Keratinocyte (primary cell): ENCODE measurements around the gene A1BG. TPM values are rescaled to one million over a fixed set of nuclear protein-coding genes. Genes with fewer than 3 reads are reported as not detected.

Source experiments
- DNase-seq: peaks from one replicate; pipeline ENCODE4 v3.0.0-alpha.2; 2011; ENCODE audit warnings: low read depth, missing footprints, low spot score
- FAIRE-seq: peaks from 2 replicates; lab custom pipeline; 2011; peaks lifted over from hg19 to GRCh38; lab: Jason Lieb, UNC
- H2AFZ ChIP-seq: 2 replicates; pipeline ENCODE4 v1.6.0; 2012; ENCODE audit warnings: low read length, control low read depth, inconsistent platforms; ENCODE audit not compliant: control insufficient read depth
- H3K27ac ChIP-seq: 2 replicates; pipeline ENCODE4 v1.5.1; 2011; ENCODE audit warnings: low read length; ENCODE audit not compliant: control insufficient read depth, insufficient read depth
- H3K27me3 ChIP-seq: 3 replicates; pipeline ENCODE4 v1.6.0; 2011; ENCODE audit warnings: low read length; ENCODE audit not compliant: control insufficient read depth, insufficient read depth; ENCODE audit errors: extremely low read depth
- H3K36me3 ChIP-seq, 2 experiments: 2 replicates in 1 of 2; 3 replicates in 1 of 2; pipeline ENCODE4 v1.5.1; 2011; ENCODE audit warnings: low read length in 2 of 2, mild to moderate bottlenecking in 1 of 2; ENCODE audit not compliant: control insufficient read depth in 2 of 2, insufficient read depth in 2 of 2; ENCODE audit errors: extremely low read depth in 1 of 2
- H3K4me1 ChIP-seq: 3 replicates; pipeline ENCODE4 v1.5.1; 2011; ENCODE audit warnings: low read length; ENCODE audit not compliant: control insufficient read depth, insufficient read depth; ENCODE audit errors: extremely low read depth
- H3K4me2 ChIP-seq: 3 replicates; pipeline ENCODE4 v1.6.0; 2011; ENCODE audit warnings: low read depth, low read length; ENCODE audit not compliant: control insufficient read depth, insufficient read depth; ENCODE audit errors: extremely low read depth
- H3K4me3 ChIP-seq, 3 experiments: fragments of 200-600 bp in 1 of 3; sonication (generic) in 1 of 3; 2 replicates in 2 of 3; 3 replicates in 1 of 3; pipeline ENCODE4 v1.5.1; 2011 to 2016; ENCODE audit warnings: low read length in 3 of 3, mild to moderate bottlenecking in 3 of 3, control low read depth in 2 of 3, inconsistent platforms in 1 of 3, low read depth in 1 of 3, mixed read lengths in 1 of 3, mixed run types in 1 of 3, moderate library complexity in 1 of 3; ENCODE audit not compliant: control insufficient read depth in 2 of 3, insufficient read depth in 2 of 3; ENCODE audit errors: extremely low read depth in 1 of 3
- H3K79me2 ChIP-seq: 2 replicates; pipeline ENCODE4 v1.6.0; 2012; ENCODE audit warnings: low read length; ENCODE audit not compliant: control insufficient read depth, insufficient read depth
- H3K9ac ChIP-seq: 3 replicates; pipeline ENCODE4 v1.6.0; 2011; ENCODE audit warnings: low read length; ENCODE audit not compliant: control insufficient read depth, insufficient read depth; ENCODE audit errors: extremely low read depth
- H3K9me1 ChIP-seq: 3 replicates; pipeline ENCODE4 v1.6.0; 2011; ENCODE audit warnings: low read length; ENCODE audit not compliant: control insufficient read depth, insufficient read depth; ENCODE audit errors: extremely low read depth
- H3K9me3 ChIP-seq: 2 replicates; pipeline ENCODE4 v1.5.1; 2012; ENCODE audit warnings: low read depth, low read length; ENCODE audit not compliant: control insufficient read depth
- H4K20me1 ChIP-seq: 3 replicates; pipeline ENCODE4 v1.6.0; 2011; ENCODE audit warnings: low read length; ENCODE audit not compliant: control insufficient read depth, insufficient read depth; ENCODE audit errors: extremely low read depth
- CTCF ChIP-seq, 3 experiments: IDR thresholded peaks in 1 of 3; conservative IDR thresholded peaks in 1 of 3; optimal IDR thresholded peaks in 1 of 3; 2 replicates in 2 of 3; 3 replicates in 1 of 3; pipeline versions ENCODE3 to v1.5.1; 2011; ENCODE audit warnings: low read length in 3 of 3, mild to moderate bottlenecking in 3 of 3, moderate library complexity in 2 of 3, control low read depth in 1 of 3, inconsistent platforms in 1 of 3; ENCODE audit not compliant: insufficient read depth in 2 of 3; ENCODE audit errors: extremely low read depth in 1 of 3
- EZH2 ChIP-seq: IDR thresholded peaks from one replicate; pipeline ENCODE4 v1.6.1; 2012; ENCODE audit warnings: inconsistent platforms, mild to moderate bottlenecking, low read length, moderate library complexity
- dilution Hi-C: fragments of 300-500 bp; cut with MboI; formaldehyde crosslinking; loops from one replicate; pipeline ENCODE4 v1.7.0; 2020; ENCODE audit warnings: low sequenced_read_pairs; ENCODE audit not compliant: extremely low pct_ligation_motif_present
- polyA plus RNA-seq, 5 experiments: library from polyadenylated mRNA; depleted of rRNA in 3 of 5; stranded (reverse) in 3 of 5; stranded (forward) in 1 of 5; unstranded in 1 of 5; fragments of >200 nt; gene quantifications; 1 replicate in 1 of 5; 2 replicates in 3 of 5; 3 replicates in 1 of 5; pipeline versions ENCODE4 v1.2.1 to v1.2.3, GENCODE V29; 2011 to 2012; ENCODE audit warnings: missing spikeins in 2 of 5, low read depth in 1 of 5, low replicate concordance in 1 of 5

The A1BG gene
- polyA plus RNA-seq, 1 donor (not counting 4 experiments of a cell fraction or from before 2014, with no cell fraction given), result 1.4 TPM

GRCh38 chr19:58386576-58387337, 33.5 kb upstream of the A1BG start, which contains the start of gene RPS5:
RPS5 (plus strand) TSS chr19:58387269; CDS start chr19:58388138, 869 bp downstream.
- H3K4me2 ChIP-seq, result peak within 1 kb of the TSS; percentile 97
- peaks cover 14% of the 10 kb centered on the region for H4K20me1 ChIP-seq
- dilution Hi-C loops, result no loop called here
- H3K27me3 ChIP-seq, result no peaks in the 10 kb centered on the region
- H3K9ac ChIP-seq, result peak within 1 kb of the TSS; percentile 99
- H2AFZ ChIP-seq, result peak within 1 kb of the TSS; percentile 74
- H3K36me3 ChIP-seq, result peaks cover 7 to 25% of the 10 kb centered on the region in 2 experiments
- peaks cover 59% of the 10 kb centered on the region for H3K79me2 ChIP-seq
- FAIRE-seq (peak; percentile 91), DNase-seq (peak; percentile 96)
- peak within 1 kb of the TSS; percentile 77 to 91 (median 89) for H3K4me3 ChIP-seq
- H3K27ac ChIP-seq, result peak within 1 kb of the TSS; percentile 98
- peaks cover 34% of the 10 kb centered on the region for H3K4me1 ChIP-seq
- no peaks in the 10 kb centered on the region for H3K9me3 ChIP-seq
- TF ChIP-seq EZH2 (no peak), CTCF (optimal IDR thresholded peaks at IDR 0.05 in 1 of 3, IDR thresholded peaks at IDR 0.05 in 1 of 3, conservative IDR thresholded peaks at IDR 0.05 in 1 of 3; ENCODE audit: extremely low read depth in 1 of 3, insufficient read depth in 2 of 3, low read length in 3 of 3) (no peak)
- H3K9me1 ChIP-seq, result no peaks in the 10 kb centered on the region

GRCh38 chr19:58385891-58386575, 32.7 kb upstream of the A1BG start:
- FAIRE-seq, result no peak
- dilution Hi-C loops, result no loop called here
- H2AFZ ChIP-seq, result peak overlapping the region; percentile 74
- peaks cover 56% of the 10 kb centered on the region for H3K79me2 ChIP-seq
- no peaks in the 10 kb centered on the region for H3K9me3 ChIP-seq
- peak overlapping the region; percentile 99 for H3K9ac ChIP-seq
- H3K4me2 ChIP-seq, result peak overlapping the region; percentile 97
- no peaks in the 10 kb centered on the region for H3K9me1 ChIP-seq
- peaks cover 7 to 24% of the 10 kb centered on the region in 2 experiments for H3K36me3 ChIP-seq
- no peak for DNase-seq
- TF ChIP-seq EZH2 (no peak), CTCF (optimal IDR thresholded peaks at IDR 0.05 in 1 of 3, IDR thresholded peaks at IDR 0.05 in 1 of 3, conservative IDR thresholded peaks at IDR 0.05 in 1 of 3; ENCODE audit: extremely low read depth in 1 of 3, insufficient read depth in 2 of 3, low read length in 3 of 3) (no peak)
- peaks cover 11% of the 10 kb centered on the region for H4K20me1 ChIP-seq
- no peaks in the 10 kb centered on the region for H3K27me3 ChIP-seq
- peaks cover 35% of the 10 kb centered on the region for H3K4me1 ChIP-seq
- H3K4me3 ChIP-seq, result peak overlapping the region; percentile 77 to 91 (median 89)
- peak overlapping the region; percentile 98 for H3K27ac ChIP-seq
